HCT116 (cell line): ENCODE data around the gene CD207. TPM values are rescaled to one million over a fixed set of nuclear protein-coding genes. Genes with fewer than 3 reads are reported as not detected.

ENCODE experiments used
- ATAC-seq: fragments of 200-7000 bp; cut with Tn5 transposase; 2 replicates; pipeline ENCODE4 v1.9.1; 2020; ENCODE audit warnings: mild to moderate bottlenecking, moderate library complexity
- BruUV-seq: library from RNA; stranded (reverse); fragments of 400-500 nt; replicated peaks from 2 replicates; lab custom pipeline; 2021; lab: Mats Ljungman, UMichigan
- CTCF ChIA-PET: fragments of 300-600 bp; sonication (Branson Sonifier 250); formaldehyde crosslinking; loops from one replicate; lab custom pipeline; 2021; ENCODE audit warnings: antibody characterized with exemption; lab: Charles Lee
- POLR2A ChIA-PET: fragments of 300-600, 350-600 bp; sonication (Branson Sonifier 250); formaldehyde crosslinking; loops from one replicate; lab custom pipeline; 2021; ENCODE audit warnings: antibody characterized with exemption; lab: Charles Lee
- RAD21 ChIA-PET, 2 experiments: fragments of 300-600 bp; sonication (Branson Sonifier 250); formaldehyde crosslinking; loops; one replicate each; lab custom pipeline; 2023; ENCODE audit warnings: low total read pairs in 2 of 2; ENCODE audit not compliant: uncharacterized antibody in 2 of 2, unreplicated experiment in 2 of 2, low non-redundant PET in 1 of 2; lab: Charles Lee
- DNase-seq: peaks from one replicate; pipeline ENCODE4 v3.0.0-alpha.2; 2010; ENCODE audit warnings: low read depth, low spot score
- H2AFZ ChIP-seq: fragments of 200-600 bp; shearing (Covaris generic), sonication (generic); 2 replicates; pipeline ENCODE4 v1.6.1; 2017; ENCODE audit warnings: low read depth, mixed run types, mixed read lengths, antibody characterized with exemption, low read length; ENCODE audit not compliant: poor library complexity, severe bottlenecking
- H3K27ac ChIP-seq: 2 replicates; pipeline ENCODE4 v1.5.1; 2012; ENCODE audit warnings: low read depth, low read length
- H3K27me3 ChIP-seq: fragments of 200-600 bp; sonication (generic); 2 replicates; pipeline ENCODE4 v1.6.1; 2016; ENCODE audit warnings: mixed run types, low read length, mixed read lengths; ENCODE audit not compliant: insufficient read depth
- H3K36me3 ChIP-seq, 2 experiments: fragments of 200-500 bp in 1 of 2; fragments of 200-600 bp in 1 of 2; sonication (Bioruptor generic) in 1 of 2; sonication (generic) in 1 of 2; 2 replicates each; pipeline versions ENCODE4 v1.5.1 to v1.6.1; 2014 to 2016; ENCODE audit warnings: low read length in 2 of 2, inconsistent platforms in 1 of 2, mixed read lengths in 1 of 2, mixed run types in 1 of 2; ENCODE audit not compliant: insufficient read depth in 2 of 2, control insufficient read depth in 1 of 2
- H3K4me1 ChIP-seq, 2 experiments: fragments of 200-600 bp in 1 of 2; sonication (generic) in 1 of 2; 2 replicates each; pipeline versions ENCODE4 v1.5.1 to v1.6.1; 2012 to 2017; ENCODE audit warnings: low read length in 2 of 2, inconsistent platforms in 1 of 2, mild to moderate bottlenecking in 1 of 2, mixed read lengths in 1 of 2, mixed run types in 1 of 2, moderate library complexity in 1 of 2; ENCODE audit not compliant: insufficient read depth in 2 of 2, control insufficient read depth in 1 of 2
- H3K4me2 ChIP-seq: fragments of 200-600 bp; sonication (generic); 2 replicates; pipeline ENCODE4 v1.6.1; 2017; ENCODE audit warnings: mixed run types, low read length, mixed read lengths
- H3K4me3 ChIP-seq, 2 experiments: fragments of 200-600 bp in 1 of 2; sonication (generic) in 1 of 2; replicated peaks in 1 of 2; 2 replicates each; pipeline ENCODE4 v1.5.1; 2011 to 2016; ENCODE audit warnings: low read length in 2 of 2, control low read depth in 1 of 2, low read depth in 1 of 2, mild to moderate bottlenecking in 1 of 2, mixed read lengths in 1 of 2, mixed run types in 1 of 2
- H3K79me2 ChIP-seq: fragments of 200-600 bp; sonication (generic); 2 replicates; pipeline ENCODE4 v1.6.1; 2017; ENCODE audit warnings: mild to moderate bottlenecking, mixed run types, low read length, moderate library complexity, mixed read lengths; ENCODE audit not compliant: insufficient read depth
- H3K9ac ChIP-seq: fragments of 200-600 bp; sonication (generic); 2 replicates; pipeline ENCODE4 v1.6.1; 2016; ENCODE audit warnings: low read length, mixed read lengths
- H3K9me2 ChIP-seq: fragments of 200-600 bp; sonication (generic), shearing (Covaris generic); 2 replicates; pipeline ENCODE4 v1.6.1; 2017; ENCODE audit warnings: mixed run types, mild to moderate bottlenecking, moderate library complexity; ENCODE audit not compliant: insufficient read depth
- H3K9me3 ChIP-seq, 2 experiments: fragments of 200-500 bp in 1 of 2; fragments of 200-600 bp in 1 of 2; sonication (Bioruptor generic) in 1 of 2; sonication (generic) in 1 of 2; 2 replicates each; pipeline ENCODE4 v1.6.1; 2014 to 2017; ENCODE audit warnings: low read length in 2 of 2, mixed read lengths in 2 of 2, inconsistent platforms in 1 of 2, low read depth in 1 of 2, mild to moderate bottlenecking in 1 of 2, mixed run types in 1 of 2, moderate library complexity in 1 of 2; ENCODE audit not compliant: control insufficient read depth in 1 of 2, insufficient read depth in 1 of 2
- H4K20me1 ChIP-seq: fragments of 200-600 bp; sonication (generic), shearing (Covaris generic); 2 replicates; pipeline ENCODE4 v1.6.1; 2017; ENCODE audit warnings: mixed run types, mild to moderate bottlenecking, moderate library complexity; ENCODE audit not compliant: insufficient read depth
- EZH2phosphoT487 ChIP-seq: fragments of 200-600 bp; IDR thresholded peaks from 2 replicates; pipeline ENCODE4 v1.6.1; 2018; ENCODE audit warnings: antibody characterized with exemption, borderline replicate concordance
- FOSL1 ChIP-seq: IDR thresholded peaks from 2 replicates; pipeline ENCODE4 v1.6.1; 2012; ENCODE audit warnings: low read depth
- JUND ChIP-seq: IDR thresholded peaks from 2 replicates; pipeline ENCODE4 v1.6.1; 2012
- POLR2A ChIP-seq: IDR thresholded peaks from 2 replicates; pipeline ENCODE4 v1.7.0; 2011; ENCODE audit warnings: borderline replicate concordance; ENCODE audit not compliant: insufficient read depth, insufficient read length; ENCODE audit errors: extremely low read depth
- POLR2AphosphoS5 ChIP-seq: IDR thresholded peaks from 2 replicates; pipeline ENCODE4 v1.6.1; 2011; ENCODE audit warnings: mild to moderate bottlenecking, low read depth, low read length, moderate library complexity
- RAD21 ChIP-seq: IDR thresholded peaks from 2 replicates; pipeline ENCODE4 v1.6.1; 2012; ENCODE audit warnings: low read depth, mild to moderate bottlenecking
- SIN3A ChIP-seq: IDR thresholded peaks from 2 replicates; pipeline ENCODE4 v1.6.1; 2012; ENCODE audit warnings: low read depth
- SRF ChIP-seq: IDR thresholded peaks from 2 replicates; pipeline ENCODE4 v1.6.1; 2012; ENCODE audit warnings: low read depth
- TCF7L2 ChIP-seq: IDR thresholded peaks from 2 replicates; pipeline ENCODE4 v1.7.0; 2011; ENCODE audit warnings: borderline replicate concordance, inconsistent platforms; ENCODE audit not compliant: insufficient read depth, insufficient read length; ENCODE audit errors: extremely low read depth
- YY1 ChIP-seq: IDR thresholded peaks from 2 replicates; pipeline ENCODE4 v1.6.1; 2011; ENCODE audit warnings: low read length, low read depth, moderate library complexity, mild to moderate bottlenecking; ENCODE audit not compliant: insufficient replicate concordance; ENCODE audit errors: extremely low read depth
- ZNF274 ChIP-seq: fragments of 200-500 bp; sonication (Bioruptor generic); IDR thresholded peaks from 2 replicates; pipeline ENCODE4 v1.6.1; 2014; ENCODE audit warnings: mild to moderate bottlenecking, low read depth, low read length, inconsistent platforms
- intact Hi-C: fragments of 100-400 bp; cut with micrococcal nuclease; formaldehyde crosslinking; loops from 2 replicates; pipeline ENCODE4 v1.10.0; 2022
- total RNA-seq: library from RNA; stranded (reverse); gene quantifications from one replicate; pipeline ENCODE4 v1.2.1, GENCODE V29; 2021; ENCODE audit not compliant: unreplicated experiment
- TF ChIP-seq, protein P1 (sequence below): IDR thresholded peaks from 2 replicates; pipeline ENCODE4 v1.6.1; 2012
- TF ChIP-seq, protein P2 (sequence below): IDR thresholded peaks from 2 replicates; pipeline ENCODE4 v1.6.1; 2012
- TF ChIP-seq, protein P3 (sequence below): IDR thresholded peaks from 2 replicates; pipeline ENCODE4 v1.6.1; 2011; ENCODE audit warnings: mild to moderate bottlenecking, low read length, moderate library complexity; ENCODE audit not compliant: insufficient replicate concordance; ENCODE audit errors: extremely low read depth

Gene CD207
- total RNA-seq, 1 experiment from 2014 or later, result not detected

DNA sequence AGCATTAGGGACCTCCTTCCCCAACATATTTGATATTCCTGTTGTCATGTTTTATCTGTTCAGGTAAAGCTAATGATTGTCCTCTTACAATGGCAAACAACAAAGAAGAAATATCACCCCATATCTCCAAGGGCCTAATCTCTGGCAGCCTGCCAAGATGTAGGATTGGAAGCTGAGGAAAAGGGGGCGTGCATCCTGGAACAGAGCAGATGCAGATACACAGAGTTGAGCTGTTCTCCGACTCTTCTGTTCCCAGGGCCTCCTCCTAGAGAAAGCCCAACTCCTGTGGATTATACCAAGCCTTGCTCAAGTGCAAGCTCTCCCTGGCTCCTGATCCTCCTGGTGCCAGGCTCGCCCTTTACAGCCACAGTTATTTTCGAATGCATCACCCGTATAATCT is 35.2 kb upstream of the CD207 start:
- RAD21 ChIA-PET, result interaction anchor here (0.5 to 1.7 kb wide), 3 partner anchors 77 to 106 kb away, joined by 4 to 8 read pairs (median 6); no protein-coding TSS in a partner anchor
- no peak overlapping the region for H2AFZ ChIP-seq
- no peak overlapping the region for H3K9ac ChIP-seq
- no peak overlapping the region for H3K27ac ChIP-seq
- POLR2A ChIA-PET, result no interaction called here
- CTCF ChIA-PET, result interaction anchor here (1.2 to 6.2 kb wide), 6 partner anchors 8 to 107 kb away, joined by 3 to 79 read pairs (median 6); partner anchors contain the start of gene ANKRD53
- TF ChIP-seq, protein P1, sequence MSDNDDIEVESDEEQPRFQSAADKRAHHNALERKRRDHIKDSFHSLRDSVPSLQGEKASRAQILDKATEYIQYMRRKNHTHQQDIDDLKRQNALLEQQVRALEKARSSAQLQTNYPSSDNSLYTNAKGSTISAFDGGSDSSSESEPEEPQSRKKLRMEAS, result no peak
- TF ChIP-seq RAD21 (no peak), SIN3A (no peak), SRF (no peak), JUND (no peak), EZH2phosphoT487 (no peak), YY1 (no peak), ZNF274 (no peak), POLR2AphosphoS5 (no peak)
- TF ChIP-seq, protein P2, sequence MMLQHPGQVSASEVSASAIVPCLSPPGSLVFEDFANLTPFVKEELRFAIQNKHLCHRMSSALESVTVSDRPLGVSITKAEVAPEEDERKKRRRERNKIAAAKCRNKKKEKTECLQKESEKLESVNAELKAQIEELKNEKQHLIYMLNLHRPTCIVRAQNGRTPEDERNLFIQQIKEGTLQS, result no peak
- intact Hi-C loops, result loop anchor here (1.0 to 2.0 kb wide), 3 partner anchors 50 to 106 kb away; no protein-coding TSS in a partner anchor
- peaks cover 3 to 12% of the 10 kb centered on the region in 2 experiments; a peak in 1 of 4 replicates for H3K4me1 ChIP-seq
- H3K9me2 ChIP-seq, result no peaks in the 10 kb centered on the region
- peak overlapping the region; percentile 79 for H3K4me2 ChIP-seq
- DNase-seq, result no peak
- no peaks in the 10 kb centered on the region for H3K79me2 ChIP-seq
- H3K9me3 ChIP-seq, result no peaks in the 10 kb centered on the region
- no peaks in the 10 kb centered on the region for H3K36me3 ChIP-seq
- no peaks in the 10 kb centered on the region; the same call in 1 of the 2 replicates for H3K27me3 ChIP-seq
- ATAC-seq, result no peak
- H4K20me1 ChIP-seq, result no peaks in the 10 kb centered on the region
- BruUV-seq, result no TSS peak
- no peak overlapping the region for H3K4me3 ChIP-seq

DNA sequence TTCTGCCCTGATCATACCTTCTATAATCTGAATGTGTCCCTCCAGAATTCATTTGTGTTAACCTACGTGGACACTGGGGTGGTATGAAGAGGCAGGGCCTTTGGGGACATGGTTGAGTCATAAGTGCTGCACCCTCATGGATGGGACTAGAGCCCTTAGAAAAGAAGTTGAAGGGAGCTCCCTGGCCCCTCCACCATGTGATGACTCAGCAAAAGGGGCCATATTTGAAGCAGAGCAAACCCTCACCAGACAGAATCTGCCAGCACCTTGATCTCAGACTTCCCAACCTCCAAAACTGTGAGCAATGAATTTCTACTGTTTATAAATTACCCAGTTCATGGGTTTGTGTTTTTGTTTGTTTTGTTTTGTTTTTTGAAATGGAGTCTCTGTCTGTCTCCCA is 33.4 kb upstream of the CD207 start:
- H3K4me3 ChIP-seq, result no peak overlapping the region
- no peak overlapping the region for H3K4me2 ChIP-seq
- H3K9me3 ChIP-seq, result no peaks in the 10 kb centered on the region
- H3K4me1 ChIP-seq, result peaks cover 3 to 12% of the 10 kb centered on the region in 2 experiments; a peak in 1 of 4 replicates
- no peaks in the 10 kb centered on the region for H4K20me1 ChIP-seq
- DNase-seq (no peak), ATAC-seq (no peak)
- CTCF ChIA-PET, result interaction anchor here (0.6 to 6.2 kb wide), 2 partner anchors 51 to 78 kb away, joined by 3 to 79 read pairs; no protein-coding TSS in a partner anchor
- no peak overlapping the region for H2AFZ ChIP-seq
- RAD21 ChIA-PET, result no interaction called here
- POLR2A ChIA-PET, result no interaction called here
- no peak overlapping the region for H3K27ac ChIP-seq
- H3K36me3 ChIP-seq, result no peaks in the 10 kb centered on the region
- no peaks in the 10 kb centered on the region for H3K79me2 ChIP-seq
- H3K9ac ChIP-seq, result no peak overlapping the region
- no peak for TF ChIP-seq EZH2phosphoT487
- no peak for TF ChIP-seq SRF
- TF ChIP-seq, protein P3, sequence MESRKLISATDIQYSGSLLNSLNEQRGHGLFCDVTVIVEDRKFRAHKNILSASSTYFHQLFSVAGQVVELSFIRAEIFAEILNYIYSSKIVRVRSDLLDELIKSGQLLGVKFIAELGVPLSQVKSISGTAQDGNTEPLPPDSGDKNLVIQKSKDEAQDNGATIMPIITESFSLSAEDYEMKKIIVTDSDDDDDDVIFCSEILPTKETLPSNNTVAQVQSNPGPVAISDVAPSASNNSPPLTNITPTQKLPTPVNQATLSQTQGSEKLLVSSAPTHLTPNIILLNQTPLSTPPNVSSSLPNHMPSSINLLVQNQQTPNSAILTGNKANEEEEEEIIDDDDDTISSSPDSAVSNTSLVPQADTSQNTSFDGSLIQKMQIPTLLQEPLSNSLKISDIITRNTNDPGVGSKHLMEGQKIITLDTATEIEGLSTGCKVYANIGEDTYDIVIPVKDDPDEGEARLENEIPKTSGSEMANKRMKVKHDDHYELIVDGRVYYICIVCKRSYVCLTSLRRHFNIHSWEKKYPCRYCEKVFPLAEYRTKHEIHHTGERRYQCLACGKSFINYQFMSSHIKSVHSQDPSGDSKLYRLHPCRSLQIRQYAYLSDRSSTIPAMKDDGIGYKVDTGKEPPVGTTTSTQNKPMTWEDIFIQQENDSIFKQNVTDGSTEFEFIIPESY, result no peak
- no peak for TF ChIP-seq YY1
- TF ChIP-seq ZNF274, result no peak
- TF ChIP-seq JUND, result no peak
- TF ChIP-seq FOSL1, result no peak
- no peak for TF ChIP-seq POLR2A
- TF ChIP-seq TCF7L2, result no peak
- no peaks in the 10 kb centered on the region for H3K9me2 ChIP-seq
- intact Hi-C loops, result loop anchor here (2.0 kb wide), 1 partner anchor 44 kb away; no protein-coding TSS in a partner anchor
- no peaks in the 10 kb centered on the region for H3K27me3 ChIP-seq
- no TSS peak for BruUV-seq
